KMS-11 (cell line): ENCODE data around the gene TMEM89.

Source experiments
- H2AFZ ChIP-seq: fragments of 200-600 bp; sonication (generic); 2 replicates; pipeline ENCODE4 v1.6.1; 2016; ENCODE audit warnings: antibody characterized with exemption, mixed run types, low read depth
- H3K27ac ChIP-seq: fragments of 200-600 bp; sonication (generic); 2 replicates; pipeline ENCODE4 v1.6.1; 2016; ENCODE audit warnings: mild to moderate bottlenecking, mixed run types
- H3K27me3 ChIP-seq: fragments of 200-600 bp; sonication (generic); 2 replicates; pipeline ENCODE4 v1.6.1; 2017; ENCODE audit warnings: mild to moderate bottlenecking, low read depth, mixed run types, moderate library complexity; ENCODE audit not compliant: insufficient read depth
- H3K36me3 ChIP-seq: fragments of 200-600 bp; sonication (generic); 2 replicates; pipeline ENCODE4 v1.6.1; 2017; ENCODE audit warnings: mild to moderate bottlenecking, mixed run types; ENCODE audit not compliant: insufficient read depth
- H3K4me1 ChIP-seq: fragments of 200-600 bp; sonication (generic); 2 replicates; pipeline ENCODE4 v1.6.1; 2016; ENCODE audit warnings: mild to moderate bottlenecking, low read depth, mixed run types; ENCODE audit not compliant: poor library complexity, severe bottlenecking
- H3K4me2 ChIP-seq: fragments of 200-600 bp; sonication (generic); 2 replicates; pipeline ENCODE4 v1.7.0; 2016; ENCODE audit warnings: mild to moderate bottlenecking, mixed run types
- H3K4me3 ChIP-seq: fragments of 200-600 bp; sonication (generic); IDR thresholded peaks from 2 replicates; pipeline ENCODE4 v1.6.1; 2017; ENCODE audit warnings: low read depth, low read length, mixed read lengths; ENCODE audit not compliant: insufficient read depth
- H3K79me2 ChIP-seq: fragments of 200-600 bp; sonication (generic); 2 replicates; pipeline ENCODE4 v1.6.1; 2016; ENCODE audit warnings: low read depth, mixed run types; ENCODE audit not compliant: insufficient read depth
- H3K9ac ChIP-seq: fragments of 200-600 bp; sonication (generic); 2 replicates; pipeline ENCODE4 v1.6.1; 2016; ENCODE audit warnings: mild to moderate bottlenecking, mixed run types
- H4K20me1 ChIP-seq: fragments of 200-600 bp; sonication (generic); 2 replicates; pipeline ENCODE4 v1.6.1; 2016; ENCODE audit warnings: mild to moderate bottlenecking, mixed run types; ENCODE audit not compliant: insufficient read depth
- TF ChIP-seq, protein P1 (sequence below): fragments of 200-600 bp; sonication (generic); conservative IDR thresholded peaks from 2 replicates; pipeline ENCODE4 v1.6.1; 2017; ENCODE audit warnings: low read depth, mild to moderate bottlenecking, antibody characterized with exemption, low read length, moderate library complexity, mixed read lengths

TMEM89 gene

DNA sequence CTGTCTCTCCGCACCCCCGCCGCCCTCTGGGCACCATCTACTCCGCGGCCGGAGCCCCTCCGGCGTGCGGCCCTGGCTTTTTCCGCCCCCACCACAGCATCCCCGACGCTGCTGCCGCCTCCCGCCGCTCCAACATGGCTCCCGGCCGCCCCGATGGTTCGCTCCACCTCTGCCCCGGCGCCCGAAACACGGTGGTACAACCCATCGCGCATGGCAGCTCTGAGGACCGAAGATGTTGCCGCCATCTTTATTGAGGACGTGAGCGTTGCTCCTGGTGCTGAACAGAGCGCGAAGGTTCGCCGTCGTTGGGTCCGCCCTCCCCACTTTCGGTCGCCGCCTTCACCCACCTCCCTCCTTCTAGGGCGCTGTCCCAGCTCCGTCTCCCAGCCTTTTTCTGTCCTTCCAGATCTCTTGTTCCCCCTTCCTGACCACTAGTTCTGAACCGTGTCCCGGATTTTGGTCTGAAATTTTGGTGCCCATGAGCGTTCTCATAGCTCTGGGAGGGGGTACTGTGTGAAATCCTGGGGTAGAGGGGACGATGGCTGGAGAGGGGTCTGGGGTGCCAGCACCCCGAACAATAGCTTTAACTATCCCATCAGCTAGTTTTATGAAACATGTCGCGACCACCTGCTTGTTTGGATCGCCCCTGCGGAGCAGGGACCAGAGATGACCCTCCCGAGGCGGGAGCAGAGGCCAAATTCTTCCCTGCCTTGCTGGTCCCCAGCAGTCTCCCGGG lies 41.4 kb upstream of the TMEM89 start, which contains the start of gene CELSR3:
TSS of gene CELSR3 (minus strand) at position 134 of the 736 bp plus-strand sequence. CDS start 252 bp downstream, outside the sequence.
- Histone ChIP-seq H3K79me2 (no peaks in the 10 kb centered on the region), H2AFZ (peak within 1 kb of the TSS; percentile 54), H3K36me3 (no peaks in the 10 kb centered on the region), H3K27me3 (no peaks in the 10 kb centered on the region), H3K27ac (peak within 1 kb of the TSS; percentile 99), H3K4me3 (peak within 1 kb of the TSS; percentile 55), H4K20me1 (no peaks in the 10 kb centered on the region), H3K4me1 (peaks cover 5% of the 10 kb centered on the region), H3K9ac (peak within 1 kb of the TSS; percentile 92), H3K4me2 (peak within 1 kb of the TSS; percentile 89)
- TF ChIP-seq, protein P1, sequence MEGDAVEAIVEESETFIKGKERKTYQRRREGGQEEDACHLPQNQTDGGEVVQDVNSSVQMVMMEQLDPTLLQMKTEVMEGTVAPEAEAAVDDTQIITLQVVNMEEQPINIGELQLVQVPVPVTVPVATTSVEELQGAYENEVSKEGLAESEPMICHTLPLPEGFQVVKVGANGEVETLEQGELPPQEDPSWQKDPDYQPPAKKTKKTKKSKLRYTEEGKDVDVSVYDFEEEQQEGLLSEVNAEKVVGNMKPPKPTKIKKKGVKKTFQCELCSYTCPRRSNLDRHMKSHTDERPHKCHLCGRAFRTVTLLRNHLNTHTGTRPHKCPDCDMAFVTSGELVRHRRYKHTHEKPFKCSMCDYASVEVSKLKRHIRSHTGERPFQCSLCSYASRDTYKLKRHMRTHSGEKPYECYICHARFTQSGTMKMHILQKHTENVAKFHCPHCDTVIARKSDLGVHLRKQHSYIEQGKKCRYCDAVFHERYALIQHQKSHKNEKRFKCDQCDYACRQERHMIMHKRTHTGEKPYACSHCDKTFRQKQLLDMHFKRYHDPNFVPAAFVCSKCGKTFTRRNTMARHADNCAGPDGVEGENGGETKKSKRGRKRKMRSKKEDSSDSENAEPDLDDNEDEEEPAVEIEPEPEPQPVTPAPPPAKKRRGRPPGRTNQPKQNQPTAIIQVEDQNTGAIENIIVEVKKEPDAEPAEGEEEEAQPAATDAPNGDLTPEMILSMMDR = no peak

DNA sequence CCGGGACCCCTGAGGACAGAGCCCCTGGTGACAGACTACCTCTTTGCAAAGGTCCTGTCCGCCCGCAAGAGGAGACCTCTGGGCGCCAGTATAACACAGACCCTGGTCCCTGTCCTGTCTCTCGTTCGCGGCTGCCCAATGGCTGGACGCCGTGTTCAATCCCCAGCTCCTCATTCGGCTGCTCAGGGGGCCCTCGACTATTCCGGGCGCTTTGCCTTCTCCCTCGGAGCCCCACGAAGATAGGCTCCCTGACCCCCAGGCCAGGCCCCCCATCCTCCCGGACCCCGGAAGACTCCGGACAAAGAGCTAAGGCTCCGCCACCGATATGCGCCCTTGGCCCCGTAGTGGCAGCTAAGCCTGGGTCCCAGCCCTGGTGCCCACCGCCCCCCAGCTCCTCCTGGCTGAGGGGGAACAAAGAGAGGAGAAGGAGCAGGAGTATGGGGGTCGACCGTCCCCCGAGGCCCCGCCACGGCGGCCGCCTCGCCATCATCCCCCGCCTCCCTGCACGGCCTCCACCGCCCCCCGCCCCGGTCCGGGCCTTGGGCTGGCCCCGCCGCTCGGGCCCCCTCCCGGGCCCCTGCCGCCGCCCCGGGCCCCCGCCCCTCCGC lies 40.7 kb upstream of the TMEM89 start:
- Histone ChIP-seq H3K9ac (no peak overlapping the region), H3K4me1 (peaks cover 5% of the 10 kb centered on the region), H4K20me1 (no peaks in the 10 kb centered on the region), H3K4me3 (peak overlapping the region; percentile 55), H2AFZ (no peak overlapping the region), H3K27me3 (no peaks in the 10 kb centered on the region), H3K4me2 (no peak overlapping the region), H3K79me2 (no peaks in the 10 kb centered on the region), H3K36me3 (no peaks in the 10 kb centered on the region), H3K27ac (no peak overlapping the region)
- TF ChIP-seq, protein P1 = no peak

DNA sequence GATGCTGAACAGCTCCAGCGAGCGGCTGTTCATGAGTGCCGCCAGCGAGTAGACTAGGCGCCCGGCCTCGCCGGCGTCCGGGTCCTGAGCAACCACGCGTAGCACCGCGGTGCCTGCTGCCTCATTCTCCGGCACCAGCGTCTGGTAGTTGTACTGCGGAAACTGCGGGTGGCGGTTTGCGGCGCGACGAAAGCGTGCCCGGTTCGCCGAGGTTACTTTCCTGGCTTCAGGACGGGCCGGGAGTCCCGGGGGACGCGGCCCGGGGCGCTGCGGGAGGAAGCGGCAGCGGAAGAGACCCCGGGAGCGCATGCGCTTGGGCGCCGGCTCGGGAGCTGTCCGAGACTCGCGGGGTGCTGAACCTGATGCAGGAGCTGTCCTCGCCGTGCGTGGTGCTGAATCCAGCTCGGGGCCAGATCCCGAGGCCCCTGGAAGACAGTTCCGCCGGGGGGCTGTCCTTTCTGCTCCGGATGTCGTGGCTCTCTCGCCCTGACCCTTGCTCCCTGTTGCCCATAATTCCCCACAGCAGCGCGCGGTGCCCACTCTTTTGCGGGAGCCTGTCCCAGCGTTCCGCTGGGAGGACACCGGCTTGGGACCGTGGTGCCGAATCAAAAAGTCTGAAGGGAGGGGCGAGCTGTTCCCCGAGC lies 40.1 kb upstream of the TMEM89 start:
- H3K27ac ChIP-seq = no peak overlapping the region
- no peaks in the 10 kb centered on the region for H3K36me3 ChIP-seq
- H3K4me3 ChIP-seq = no peak overlapping the region
- H3K4me2 ChIP-seq = no peak overlapping the region
- no peaks in the 10 kb centered on the region for H3K79me2 ChIP-seq
- H4K20me1 ChIP-seq = no peaks in the 10 kb centered on the region
- H3K4me1 ChIP-seq = peaks cover 5% of the 10 kb centered on the region
- H3K27me3 ChIP-seq = no peaks in the 10 kb centered on the region
- H3K9ac ChIP-seq = no peak overlapping the region
- no peak overlapping the region for H2AFZ ChIP-seq
- TF ChIP-seq, protein P1 = no peak

DNA sequence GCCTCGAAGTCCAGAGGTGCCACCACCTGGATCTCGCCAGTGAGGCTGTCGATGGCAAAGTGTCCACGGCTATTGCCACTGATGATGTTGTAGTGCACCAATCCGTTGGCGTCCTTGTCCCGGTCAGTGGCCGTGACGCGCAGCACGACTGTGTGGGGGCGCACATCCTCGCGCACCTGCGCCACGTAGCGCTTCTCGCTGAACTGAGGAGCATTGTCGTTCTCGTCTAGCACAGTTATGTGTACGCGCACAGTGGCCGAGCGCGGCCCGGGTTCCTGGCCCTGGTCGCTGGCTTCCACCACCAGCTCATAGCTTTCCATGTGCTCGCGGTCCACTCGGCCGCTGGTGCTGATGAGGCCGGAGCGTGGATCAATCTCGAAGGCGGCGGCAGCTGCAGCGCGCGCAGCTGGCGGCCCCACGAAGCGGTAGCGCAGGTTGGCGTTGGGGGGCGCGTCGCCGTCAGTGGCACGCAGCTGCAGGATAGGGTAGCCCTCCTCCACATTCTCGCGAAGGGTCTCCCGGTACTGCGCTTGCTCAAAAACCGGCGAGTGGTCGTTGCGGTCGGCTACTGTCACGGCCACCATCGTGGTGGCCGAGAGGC lies 39.3 kb upstream of the TMEM89 start:
- no peak overlapping the region for H3K27ac ChIP-seq
- H3K27me3 ChIP-seq = no peaks in the 10 kb centered on the region
- peaks cover 5% of the 10 kb centered on the region for H3K4me1 ChIP-seq
- H3K9ac ChIP-seq = no peak overlapping the region
- no peaks in the 10 kb centered on the region for H4K20me1 ChIP-seq
- H2AFZ ChIP-seq = no peak overlapping the region
- no peaks in the 10 kb centered on the region for H3K36me3 ChIP-seq
- H3K4me3 ChIP-seq = no peak overlapping the region
- no peak overlapping the region for H3K4me2 ChIP-seq
- no peaks in the 10 kb centered on the region for H3K79me2 ChIP-seq
- TF ChIP-seq, protein P1 = no peak
